Stimulated activated CD4-positive, alpha-beta T cell treated with anti-CD3 and anti-CD28 coated beads, Interleukin-12 subunit alpha, Interleukin-12 subunit beta, amount 100 ng/mL, for 4 hours (primary cell): ENCODE results near the gene CFAP100.

Experiments used
- DNase-seq: peaks from one replicate; pipeline ENCODE4 v3.0.0-alpha.2; 2020

Gene CFAP100

DNA sequence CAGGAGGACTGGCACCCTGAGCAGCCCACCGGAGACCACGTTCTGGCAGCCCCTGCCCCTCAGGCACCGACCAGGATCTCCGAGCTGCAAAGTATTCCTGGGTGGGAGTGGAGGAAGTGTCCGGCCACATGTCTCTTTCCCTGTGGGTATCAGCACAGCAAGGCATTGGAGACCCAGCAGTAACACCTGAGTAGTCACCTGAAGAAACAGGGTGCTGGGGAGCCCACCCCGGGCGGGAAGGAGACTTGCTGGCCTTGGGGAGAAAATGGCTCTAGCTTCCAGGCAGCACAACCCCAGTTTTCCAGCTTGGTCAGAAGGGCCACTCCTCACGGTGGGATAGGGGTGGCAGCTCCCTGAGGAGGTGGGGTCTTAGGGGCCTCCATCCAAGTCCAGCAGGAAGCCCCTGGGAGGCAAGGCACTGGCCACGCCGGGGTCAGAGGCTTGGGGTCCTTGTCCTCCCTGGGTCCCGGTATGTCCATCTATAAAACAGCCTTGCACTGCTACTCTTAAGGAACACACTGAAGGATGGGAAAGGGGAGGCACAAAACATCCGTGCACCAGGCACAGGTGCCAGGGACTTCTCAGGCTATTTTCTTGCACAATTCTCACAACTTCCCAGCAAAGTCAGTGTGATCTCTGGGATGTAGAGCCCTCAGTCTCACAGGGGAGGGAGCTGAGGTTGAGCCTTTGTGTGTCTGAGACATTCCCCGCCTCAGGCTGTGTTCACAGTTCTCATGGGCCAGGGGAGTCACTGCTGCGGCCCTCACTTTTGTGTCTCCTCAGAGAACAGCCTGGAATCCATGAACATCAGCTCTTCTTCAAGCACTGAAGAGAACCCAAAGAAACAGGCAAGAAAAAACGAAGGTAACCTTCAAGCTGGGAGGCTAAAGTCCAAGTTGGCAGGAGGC, 11.9 kb downstream of the CFAP100 start:
- DNase-seq = no peak

DNA sequence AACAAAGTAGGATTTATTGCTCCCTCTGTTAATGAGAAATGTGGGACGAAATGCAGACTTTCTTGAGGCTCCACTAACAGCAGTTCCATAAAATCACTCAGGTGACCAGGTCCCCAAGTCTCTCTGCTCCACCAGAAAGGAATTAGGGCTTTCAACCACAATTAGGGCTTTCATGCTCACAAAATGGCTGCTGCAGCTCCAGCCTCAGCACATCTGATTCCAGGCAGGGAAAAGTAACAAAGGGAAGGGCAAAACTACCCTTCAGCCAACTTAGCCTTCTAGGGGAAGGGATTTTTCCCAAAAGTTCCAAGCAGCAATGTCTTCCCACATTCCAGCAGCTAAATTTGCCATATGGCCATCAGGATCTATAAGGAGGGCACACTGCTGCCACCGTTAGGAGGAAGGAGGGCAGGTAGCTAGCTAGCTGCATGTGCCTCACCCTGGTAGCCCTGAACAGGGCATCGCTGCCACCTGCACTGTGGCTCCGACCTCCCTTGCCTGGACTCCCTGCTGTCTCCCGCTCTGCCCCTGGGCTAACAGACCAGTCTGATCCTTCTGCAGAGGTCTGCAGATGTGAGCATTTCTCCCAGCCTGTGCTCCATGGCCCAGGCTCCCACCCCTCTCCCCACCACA, 12.8 kb downstream of the CFAP100 start:
- DNase-seq = no peak

DNA sequence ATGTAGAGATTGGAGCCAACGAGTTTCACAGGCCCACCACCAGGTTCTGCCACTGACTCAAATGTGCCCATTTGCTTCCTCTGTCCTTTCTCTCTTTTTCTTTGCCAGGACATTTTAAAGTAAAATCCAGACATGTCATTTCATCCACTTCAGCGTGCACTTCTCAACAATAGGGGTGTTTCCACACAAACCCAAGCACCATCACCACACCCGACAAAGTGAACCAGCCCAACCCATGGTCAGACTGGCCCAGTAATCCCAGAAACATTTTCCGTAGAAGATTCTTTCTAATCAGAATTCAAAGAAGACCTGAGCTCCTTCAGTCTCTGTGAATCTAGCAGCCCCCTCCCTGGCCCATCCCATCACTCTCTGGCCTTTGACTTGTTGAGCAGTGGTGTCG, 13.4 kb downstream of the CFAP100 start:
- DNase-seq = no peak

DNA sequence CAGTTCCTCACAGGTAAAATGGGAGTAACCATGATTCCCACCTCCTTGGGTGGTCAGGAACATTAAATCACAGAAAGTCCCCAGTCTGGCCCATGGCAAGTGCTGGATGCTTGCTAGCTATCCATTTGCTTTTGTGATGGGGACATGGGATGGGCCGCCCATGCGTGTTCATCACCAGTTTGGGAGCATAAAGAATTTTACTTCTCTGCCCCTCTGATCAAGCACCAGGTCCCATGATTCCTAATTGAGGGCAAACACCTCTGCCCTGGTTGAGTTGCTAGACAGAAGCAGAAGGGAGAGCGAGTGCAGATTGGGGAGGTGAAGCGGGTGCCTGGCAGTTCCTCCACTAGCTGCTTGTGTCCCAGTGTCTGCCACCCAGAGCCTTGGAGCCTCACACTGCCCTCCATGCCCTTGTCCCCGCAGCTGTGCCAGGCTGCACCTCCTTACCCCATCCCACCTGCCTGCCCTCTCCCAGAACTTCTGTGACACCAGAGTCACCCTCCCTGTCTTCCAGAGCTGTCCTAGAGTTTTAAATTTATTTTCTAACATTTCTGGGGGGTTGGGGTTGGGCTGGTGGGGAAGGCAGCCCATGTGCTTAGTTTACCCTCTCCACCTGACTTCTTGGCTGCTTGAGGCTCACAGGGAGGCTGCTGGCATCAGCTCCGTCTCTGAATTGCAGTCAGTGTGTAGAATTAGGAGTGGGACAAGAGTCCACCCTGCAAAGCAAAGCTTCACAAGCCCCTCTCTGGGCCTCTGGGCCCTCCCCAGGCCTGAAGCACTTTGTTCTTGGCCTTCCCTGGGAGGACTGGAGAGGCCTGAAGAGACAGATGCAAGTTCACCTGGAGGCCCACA, 18.4 kb downstream of the CFAP100 start:
- DNase-seq = no peak

DNA sequence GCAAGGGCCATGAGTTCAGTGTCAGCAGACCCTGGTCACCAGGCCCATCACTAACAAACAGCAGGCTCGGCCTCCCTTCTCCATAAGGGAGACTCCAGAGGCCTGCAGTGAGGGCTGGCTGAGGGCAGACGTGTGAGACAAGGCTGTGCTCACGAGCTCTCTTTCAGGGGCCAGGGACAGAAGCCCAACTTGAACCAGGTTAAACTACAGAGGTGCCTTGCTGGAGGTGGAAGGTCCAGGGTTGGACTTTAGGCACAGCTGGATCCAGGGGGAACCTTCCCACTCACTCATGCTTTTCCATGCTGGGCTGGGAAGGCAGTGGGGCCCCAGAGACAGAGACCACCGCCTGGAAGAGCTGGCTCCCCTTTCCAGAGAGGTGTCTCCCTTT, 19.0 kb downstream of the CFAP100 start:
- no peak for DNase-seq

DNA sequence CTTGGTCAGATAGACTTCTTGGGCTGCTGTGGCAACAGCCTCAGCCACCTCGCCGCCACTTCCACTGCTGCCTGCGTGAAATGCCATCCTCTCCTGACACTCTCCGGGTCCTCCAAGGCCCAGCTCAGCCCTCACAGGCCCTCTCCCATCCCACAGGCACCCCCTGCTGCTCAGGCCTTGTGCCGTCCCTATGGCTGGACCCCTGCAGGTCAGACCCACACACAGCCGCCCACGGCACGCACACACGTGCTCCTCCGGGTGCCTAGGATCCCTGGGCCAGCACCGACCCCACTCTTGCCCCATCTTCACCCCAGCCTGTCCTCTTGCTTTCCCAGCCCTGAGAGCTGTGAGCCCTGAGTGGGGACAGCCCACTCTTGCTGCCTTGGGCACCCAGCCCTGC, 19.7 kb downstream of the CFAP100 start:
- DNase-seq = no peak

DNA sequence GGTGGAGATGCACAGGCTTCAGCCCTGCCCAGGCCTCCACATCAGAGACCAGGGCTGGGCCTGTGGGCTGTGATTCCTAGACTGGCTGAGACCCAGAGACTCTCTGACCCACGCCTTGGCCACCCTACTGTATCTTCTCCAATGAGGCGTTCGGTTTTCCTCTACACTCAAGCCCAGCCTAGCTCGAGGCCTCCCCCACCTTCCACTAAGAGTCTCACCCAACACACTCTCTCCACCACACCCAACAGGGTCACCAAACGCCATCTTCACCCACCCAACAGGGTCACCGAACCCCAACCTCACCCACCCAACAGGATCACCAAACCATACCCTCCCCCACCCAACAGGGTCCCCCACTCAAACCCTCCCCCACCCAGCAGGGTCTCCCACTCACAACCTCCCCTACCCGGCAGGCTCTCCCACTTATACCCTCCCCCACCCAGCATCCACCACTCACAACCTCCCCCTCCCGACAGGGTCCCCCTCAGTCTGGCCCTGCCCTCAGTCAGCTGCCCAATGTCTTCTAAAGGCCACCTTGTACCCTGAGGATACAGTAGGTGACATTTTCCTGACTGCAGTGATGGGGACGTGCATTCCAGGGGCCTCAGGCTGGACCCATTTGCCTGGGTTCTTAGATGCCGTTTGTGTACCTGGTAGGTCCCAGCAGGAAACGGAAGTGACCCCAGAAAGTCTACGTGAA, 20.4 kb downstream of the CFAP100 start:
- DNase-seq = no peak

DNA sequence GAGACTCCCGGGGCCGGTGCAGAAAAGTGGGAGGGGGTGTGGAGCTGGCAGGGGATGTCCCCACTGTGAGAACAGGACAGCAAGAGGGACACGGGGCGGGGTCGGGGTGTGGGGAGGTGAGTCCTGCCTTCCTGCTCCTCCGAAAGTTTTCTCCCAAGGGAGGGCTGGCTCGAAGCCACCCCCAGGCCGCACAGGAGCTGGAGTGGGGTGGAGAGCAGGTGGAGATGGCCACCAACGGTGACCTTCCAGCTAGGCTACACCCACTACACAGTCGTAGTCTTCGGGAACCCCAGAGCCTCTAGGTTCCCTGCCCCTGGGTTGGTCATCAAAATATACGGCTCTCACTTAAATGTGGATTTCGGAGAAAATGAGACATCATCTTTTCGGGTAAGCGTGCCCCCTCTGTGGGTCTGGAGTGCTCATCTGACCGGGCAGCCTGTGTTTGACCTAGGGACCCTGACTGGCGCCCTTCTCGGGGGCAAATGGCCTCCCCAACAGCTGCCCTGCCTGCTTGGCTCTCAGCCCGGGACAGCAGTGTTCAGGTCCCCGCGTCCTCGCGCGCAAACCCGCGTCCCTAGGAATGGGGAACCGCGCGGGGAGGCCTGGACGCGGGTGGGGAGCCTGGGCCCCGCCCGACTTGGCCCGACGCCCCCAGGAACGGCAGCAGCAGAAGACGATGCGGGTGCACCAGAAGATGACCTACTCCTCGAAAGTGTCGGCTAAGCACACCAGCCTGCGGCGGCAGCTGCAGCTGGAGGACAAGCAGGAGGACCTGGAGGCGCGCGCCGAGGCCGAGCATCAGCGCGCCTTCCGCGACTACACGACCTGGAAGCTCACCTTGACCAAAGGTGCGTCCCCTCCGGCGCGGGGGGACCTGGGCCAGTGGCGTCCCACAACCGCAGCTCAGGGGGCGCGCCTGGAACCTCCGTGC, 21.2 kb downstream of the CFAP100 start:
- no peak for DNase-seq

DNA sequence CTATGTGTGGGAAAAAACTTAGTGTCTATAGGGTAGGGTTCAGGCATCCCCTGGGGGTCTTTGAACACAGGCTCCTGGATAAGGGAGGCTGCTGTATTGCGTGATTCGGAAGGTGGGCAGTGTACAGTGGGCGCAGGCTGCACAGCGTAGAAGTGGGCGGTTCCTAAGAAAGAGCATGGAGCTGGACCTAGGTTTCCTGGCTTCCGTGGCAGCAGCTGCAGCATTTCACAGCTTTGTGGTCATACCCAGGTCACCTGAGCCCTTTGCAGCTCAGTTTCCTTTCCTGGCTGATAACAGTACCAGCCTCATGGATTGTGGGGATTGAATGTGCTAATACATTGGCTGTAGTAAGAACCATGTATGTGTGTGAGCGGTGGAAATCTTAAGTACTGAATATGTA, 22.2 kb downstream of the CFAP100 start:
- no peak for DNase-seq

DNA sequence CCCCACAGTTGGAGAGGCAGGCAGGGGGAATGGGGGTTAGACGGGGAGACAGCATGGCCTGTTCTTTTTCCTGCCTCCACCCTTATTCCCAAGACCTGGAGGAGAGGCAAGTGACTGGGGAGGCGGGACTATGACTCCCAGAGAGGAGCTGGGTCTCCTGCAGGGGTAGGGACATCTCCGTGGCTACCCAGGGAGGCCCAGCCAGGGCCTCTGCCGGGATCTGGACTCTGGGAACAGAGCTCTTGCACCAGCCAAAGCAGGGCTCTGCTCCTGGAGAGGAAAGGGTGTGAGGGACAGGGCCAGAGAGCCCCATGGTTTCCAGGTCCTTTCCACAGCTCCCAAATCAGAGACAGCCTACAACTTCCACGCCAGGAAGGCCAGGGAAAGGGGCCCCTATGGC, 22.8 kb downstream of the CFAP100 start:
- no peak for DNase-seq

DNA sequence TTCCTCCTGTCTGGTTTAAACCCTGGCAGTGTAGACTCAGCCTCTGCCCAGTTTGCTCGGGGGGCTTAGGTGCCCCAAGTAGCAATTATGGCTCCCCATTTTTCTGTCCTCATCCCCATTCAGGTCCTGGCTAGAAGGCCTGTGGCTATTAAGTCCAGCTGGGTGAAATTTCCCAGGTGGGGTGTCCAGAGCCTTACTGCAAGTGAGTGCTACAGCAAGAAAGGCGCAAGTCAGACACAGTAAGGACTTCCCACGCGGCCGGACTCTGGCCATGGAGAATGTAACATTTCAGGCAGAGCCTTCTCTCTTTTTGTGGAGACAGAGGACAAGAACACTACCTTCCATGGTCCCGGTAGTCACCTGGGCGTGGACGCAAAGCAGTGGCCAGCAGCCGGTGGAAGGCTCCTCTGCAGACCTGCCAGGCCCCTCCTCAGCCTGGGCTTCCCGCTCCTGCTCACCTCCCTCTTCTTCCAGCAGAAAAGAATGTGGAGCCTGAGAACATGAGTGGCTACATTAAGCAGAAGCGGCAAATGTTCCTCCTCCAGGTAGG, 23.3 kb downstream of the CFAP100 start:
- no peak for DNase-seq

DNA sequence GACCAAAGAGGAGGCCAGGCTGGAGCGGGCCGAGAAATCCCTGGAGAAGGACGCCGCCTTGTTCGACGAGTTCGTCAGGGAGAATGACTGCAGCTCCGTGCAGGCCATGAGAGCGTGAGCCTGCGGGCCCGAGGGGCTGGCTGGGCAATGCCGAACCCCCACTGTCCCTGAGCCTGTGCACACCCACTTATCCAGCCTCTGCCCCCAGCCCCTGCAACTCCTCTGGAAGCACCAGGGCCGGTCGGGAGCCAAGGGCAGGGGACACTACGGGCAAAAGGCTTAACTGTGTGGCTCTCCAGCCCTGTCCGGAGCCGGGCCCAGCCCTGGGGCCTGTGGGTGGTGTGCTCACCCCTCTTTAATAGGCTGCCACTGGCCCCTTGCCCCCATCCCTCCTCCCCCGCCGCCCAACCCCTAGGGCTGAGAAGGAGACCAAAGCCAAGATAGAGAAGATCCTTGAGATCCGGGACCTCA, 24.0 kb downstream of the CFAP100 start:
- DNase-seq = no peak

DNA sequence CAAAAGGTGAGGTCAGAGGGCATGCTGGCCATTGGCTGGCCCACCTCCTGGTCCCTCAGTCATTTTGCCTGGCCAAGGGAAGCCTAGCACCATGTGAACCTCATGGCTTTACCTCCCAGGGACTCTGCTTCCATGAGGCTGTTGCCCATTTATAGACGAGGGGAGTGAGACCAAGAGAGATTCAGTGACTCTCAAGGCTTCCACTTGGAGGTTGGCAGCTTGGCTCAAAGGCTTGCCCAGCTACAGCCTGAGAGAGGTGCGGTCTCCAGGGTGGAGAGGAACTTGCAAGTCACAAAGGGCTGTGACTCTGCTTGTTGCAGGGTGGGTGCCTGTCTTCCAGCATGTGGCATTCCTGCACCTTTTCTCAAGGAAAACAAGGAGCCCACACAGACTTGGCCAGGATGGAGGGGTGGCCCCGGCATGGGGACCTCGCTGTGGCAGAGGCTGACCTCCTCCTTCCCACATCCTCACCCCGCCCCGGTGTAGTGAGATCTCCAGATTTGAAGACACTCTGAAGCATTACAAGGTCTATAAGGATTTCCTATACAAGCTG, 24.5 kb downstream of the CFAP100 start:
- no peak for DNase-seq

DNA sequence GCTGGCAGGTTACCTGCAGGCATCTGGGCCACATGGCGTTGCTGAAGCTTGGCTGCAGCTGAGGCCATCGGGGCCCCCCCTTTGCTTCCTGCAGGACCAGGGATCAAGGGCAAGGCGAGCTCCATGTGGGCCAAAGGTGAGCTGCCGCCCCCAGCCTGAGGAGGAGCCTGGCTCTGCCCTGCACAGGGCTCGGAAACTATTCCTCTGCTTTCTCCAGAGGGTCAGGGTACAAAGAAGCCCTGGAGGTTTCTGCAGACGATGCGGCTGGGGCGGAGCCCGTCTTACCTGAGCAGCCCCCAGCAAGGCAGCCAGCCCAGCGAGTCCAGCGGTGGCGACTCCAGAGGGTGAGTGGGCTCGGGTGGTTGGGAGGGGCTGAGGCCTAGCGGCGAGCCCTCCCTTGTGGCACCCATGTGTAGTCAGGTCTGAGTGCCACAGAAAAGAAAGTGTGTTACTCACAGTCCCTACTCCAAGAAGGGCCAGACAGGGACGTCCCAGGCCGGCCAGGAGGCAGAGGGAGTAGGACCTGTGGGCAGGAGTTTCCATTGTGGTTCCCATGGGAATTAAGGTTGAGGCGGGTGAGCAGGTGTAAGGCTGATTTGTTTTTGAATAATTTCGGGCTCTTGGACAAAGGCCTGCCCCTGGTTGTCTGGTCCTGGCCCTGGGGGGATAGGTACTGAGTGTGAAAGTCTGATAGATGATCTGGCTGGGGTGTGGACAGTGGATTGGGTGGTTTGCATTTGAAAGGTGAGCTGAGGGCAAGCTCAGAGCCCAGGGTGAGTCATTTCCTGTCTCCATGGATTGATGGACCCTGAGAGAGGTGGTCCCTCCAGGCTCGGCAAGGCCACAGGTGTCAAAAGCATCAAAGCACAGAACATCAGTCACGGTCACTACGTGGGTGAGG, 25.4 kb downstream of the CFAP100 start:
- no peak for DNase-seq

DNA sequence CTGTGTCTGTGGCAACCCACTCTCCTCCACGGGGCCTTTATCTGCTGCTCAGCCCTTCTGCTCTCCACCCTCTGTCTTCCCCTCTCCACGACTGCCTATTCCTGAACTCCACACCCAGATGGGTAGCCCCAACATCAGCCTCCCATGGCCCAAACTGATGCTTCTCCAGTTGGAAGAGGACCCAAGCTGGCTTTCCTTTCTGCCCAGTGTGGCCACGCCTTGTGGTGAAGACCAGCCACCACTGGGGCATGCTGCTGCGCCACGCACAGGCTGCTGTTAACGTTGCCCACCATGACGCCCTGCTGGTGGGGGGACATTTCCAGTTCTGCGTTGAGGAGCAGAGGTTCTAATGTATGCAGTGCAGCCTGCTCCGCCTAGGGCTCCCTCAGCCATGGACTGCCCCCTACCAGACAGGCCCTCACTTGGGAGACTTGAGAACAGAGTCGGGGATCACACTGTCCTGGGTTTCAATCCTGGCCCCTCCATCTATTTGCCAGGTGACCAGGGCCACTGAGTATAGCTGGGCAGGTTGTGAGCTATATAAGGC, 26.9 kb downstream of the CFAP100 start:
- DNase-seq = no peak

DNA sequence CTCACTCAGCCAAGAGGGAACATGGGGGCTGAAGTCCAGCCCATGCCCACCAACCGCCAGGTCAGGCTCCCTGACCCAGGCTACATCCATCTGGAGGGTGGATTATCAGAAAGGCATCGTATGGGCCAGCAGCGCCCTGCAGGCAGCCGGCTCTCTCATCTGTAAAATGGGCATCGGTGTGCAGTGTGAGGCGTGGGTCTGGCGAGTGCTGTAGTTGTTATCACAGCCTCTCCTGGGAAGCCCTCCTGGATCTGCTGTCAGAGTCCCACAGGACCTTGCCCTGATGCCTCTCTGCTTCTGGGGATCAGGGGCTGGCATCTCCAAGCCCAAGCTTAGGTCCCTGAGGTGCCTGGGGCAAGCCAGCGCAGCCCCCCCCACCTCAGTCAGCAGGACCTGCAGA, 27.4 kb downstream of the CFAP100 start:
- no peak for DNase-seq

DNA sequence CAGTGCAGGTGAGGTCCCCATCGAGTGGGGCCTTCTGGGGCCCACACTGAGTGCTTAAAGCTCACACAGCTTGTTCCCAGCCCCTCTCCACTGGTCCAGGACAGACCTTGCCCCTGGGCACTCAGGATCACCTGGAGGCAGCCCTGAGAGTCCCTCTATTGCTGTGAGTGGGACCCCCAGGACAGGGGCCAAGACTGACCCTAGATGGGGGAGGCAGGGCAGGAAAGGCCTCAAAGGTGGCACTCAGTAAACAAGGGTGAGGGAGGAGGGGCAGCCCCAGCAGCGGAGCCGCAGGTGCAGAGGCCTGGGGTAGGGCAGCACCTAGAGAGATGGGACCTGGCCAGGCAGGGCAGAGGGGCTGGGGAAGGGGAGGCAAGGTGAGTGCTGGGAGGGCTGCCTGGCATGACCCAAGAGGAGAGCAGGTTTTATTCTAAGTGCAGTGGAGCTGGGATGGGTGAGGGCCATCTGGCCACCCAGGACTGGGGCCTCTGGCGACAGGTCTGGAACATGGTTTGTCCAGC, 27.9 kb downstream of the CFAP100 start:
- DNase-seq = no peak

DNA sequence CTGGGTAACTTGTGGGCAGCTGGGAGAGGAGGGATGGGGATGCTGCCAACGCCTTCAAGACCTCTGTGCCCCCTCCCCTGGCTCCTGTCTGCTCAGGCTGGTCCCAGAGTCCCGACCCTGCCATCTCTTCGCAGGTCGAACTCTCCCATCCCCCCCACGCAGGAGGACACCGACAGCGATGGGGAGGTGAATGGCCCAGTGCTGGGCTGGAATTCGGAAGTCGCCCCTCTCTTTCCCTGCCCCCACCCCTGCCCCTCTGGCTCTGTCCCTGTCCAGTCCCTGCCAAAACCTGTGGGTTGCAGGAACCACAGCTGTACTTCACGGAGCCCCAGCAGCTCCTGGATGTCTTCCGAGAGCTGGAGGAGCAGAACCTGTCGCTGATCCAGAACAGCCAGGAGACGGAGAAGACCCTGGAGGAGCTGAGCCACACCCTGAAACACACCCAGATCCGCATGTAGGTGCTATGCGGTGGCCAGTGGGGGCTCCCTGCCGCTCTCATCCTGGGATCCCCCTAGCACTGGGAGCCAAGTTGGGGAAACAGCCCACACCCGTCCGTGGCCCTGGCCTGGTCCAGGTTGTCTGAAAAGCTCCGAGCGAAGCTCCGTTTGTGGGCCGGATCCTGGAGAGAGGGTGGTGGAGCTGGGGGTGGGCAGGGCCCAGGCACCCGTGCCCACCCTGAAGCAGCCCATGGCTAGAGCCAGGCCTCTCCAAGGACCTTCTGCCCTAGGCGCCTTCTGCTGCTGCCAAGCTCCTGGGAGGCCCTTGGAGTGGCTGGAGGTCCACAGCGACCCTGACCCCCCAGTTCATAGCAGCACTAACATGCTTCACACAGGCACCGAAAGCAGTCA, 28.7 kb downstream of the CFAP100 start:
- DNase-seq = no peak
